ENCODE results near the gene CCDC124.
A peak's percentile ranks its signal among the peaks of the same experiment; 100 is the strongest.

Gene CCDC124

DNA sequence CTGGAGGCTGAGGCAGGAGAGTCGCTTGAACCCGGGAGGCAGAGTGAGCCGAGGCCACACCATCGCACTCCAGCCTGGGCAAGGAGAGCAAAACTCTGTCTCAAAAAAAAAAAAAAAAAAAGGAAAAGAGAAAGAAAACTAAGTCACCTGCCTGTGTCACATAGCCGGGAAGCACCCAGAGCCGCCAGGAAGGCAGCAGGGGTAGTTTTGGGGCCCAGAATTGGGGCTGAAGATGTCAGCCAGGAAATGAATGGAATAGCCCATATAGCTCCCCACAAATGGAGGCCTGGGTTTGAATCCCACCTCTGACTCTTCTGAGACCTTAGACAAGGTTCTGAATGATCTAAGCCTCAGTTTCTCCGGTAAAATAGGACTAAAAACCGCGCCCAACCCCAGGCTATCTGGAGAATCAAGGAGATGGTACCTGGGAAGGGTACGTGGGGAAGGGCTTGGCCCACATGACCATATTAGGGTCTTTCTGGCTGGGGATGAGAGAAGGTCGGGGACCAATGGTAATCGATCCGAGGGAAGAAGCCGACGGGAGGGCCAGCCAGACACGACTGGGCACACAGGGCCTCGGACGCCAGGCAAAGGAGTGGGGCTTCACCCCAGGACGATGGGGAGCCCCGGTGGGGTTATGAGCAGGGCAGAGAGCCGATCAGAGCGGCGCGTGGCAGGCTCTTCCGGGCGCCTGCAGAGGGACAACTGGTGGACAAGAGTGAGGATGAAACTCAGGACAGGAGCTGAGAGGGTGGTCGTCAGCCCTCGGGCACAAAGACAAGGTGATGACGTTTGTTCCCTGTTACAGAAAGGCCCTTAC lies 14.4 kb downstream of the CCDC124 start:
- peak overlapping the region; percentile 49 for H3K4me3 ChIP-seq (ENCODE audit: low read depth, low read length)
- TF ChIP-seq, protein P1, sequence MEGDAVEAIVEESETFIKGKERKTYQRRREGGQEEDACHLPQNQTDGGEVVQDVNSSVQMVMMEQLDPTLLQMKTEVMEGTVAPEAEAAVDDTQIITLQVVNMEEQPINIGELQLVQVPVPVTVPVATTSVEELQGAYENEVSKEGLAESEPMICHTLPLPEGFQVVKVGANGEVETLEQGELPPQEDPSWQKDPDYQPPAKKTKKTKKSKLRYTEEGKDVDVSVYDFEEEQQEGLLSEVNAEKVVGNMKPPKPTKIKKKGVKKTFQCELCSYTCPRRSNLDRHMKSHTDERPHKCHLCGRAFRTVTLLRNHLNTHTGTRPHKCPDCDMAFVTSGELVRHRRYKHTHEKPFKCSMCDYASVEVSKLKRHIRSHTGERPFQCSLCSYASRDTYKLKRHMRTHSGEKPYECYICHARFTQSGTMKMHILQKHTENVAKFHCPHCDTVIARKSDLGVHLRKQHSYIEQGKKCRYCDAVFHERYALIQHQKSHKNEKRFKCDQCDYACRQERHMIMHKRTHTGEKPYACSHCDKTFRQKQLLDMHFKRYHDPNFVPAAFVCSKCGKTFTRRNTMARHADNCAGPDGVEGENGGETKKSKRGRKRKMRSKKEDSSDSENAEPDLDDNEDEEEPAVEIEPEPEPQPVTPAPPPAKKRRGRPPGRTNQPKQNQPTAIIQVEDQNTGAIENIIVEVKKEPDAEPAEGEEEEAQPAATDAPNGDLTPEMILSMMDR (IDR thresholded peaks at IDR 0.05; ENCODE audit: low read depth, low read length, missing control alignments) = peak; percentile 29
- no peak for DNase-seq (ENCODE audit: low read depth)

DNA sequence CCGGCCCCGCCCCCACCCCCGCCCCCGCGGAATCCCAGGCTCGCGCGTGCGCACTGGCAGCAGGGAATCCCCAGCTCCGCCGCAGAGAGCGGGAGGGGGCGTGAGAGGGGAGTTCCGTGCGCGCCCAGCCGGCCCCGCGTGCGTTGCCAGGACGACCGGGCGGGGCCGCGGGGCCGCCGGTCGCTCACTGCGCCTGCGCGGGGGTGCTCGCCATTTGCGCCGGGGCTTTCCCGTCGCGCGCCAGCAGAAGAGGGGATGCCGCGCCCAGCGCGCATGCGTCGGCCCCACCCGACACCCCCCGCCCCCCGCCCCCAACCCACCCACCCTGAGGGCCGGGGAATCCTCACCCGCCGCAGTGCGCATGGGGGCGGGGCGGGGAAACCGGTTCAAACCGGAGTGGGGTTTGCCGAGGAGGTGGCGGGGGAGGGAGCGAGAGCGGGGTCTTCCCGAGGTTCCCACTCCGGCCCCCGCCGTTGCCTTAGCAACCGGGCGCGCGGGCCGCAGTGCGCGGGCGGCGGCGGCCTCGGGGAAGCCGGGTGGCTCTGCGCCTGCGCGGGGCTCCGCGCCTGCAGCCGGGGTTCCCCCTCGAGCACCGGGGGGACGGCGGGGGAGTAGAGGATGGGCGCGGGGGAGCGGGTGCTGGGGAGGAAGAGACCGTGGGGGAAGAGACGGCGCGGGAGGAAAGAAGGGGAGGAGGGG lies 15.1 kb downstream of the CCDC124 start:
- H3K4me3 ChIP-seq (ENCODE audit: low read depth, low read length) = peak overlapping the region; percentile 49; the same call in 1 of the 2 replicates
- TF ChIP-seq, protein P1 (IDR thresholded peaks at IDR 0.05; ENCODE audit: low read depth, low read length, missing control alignments) = no peak
- peak; percentile 55 for DNase-seq (ENCODE audit: low read depth)

DNA sequence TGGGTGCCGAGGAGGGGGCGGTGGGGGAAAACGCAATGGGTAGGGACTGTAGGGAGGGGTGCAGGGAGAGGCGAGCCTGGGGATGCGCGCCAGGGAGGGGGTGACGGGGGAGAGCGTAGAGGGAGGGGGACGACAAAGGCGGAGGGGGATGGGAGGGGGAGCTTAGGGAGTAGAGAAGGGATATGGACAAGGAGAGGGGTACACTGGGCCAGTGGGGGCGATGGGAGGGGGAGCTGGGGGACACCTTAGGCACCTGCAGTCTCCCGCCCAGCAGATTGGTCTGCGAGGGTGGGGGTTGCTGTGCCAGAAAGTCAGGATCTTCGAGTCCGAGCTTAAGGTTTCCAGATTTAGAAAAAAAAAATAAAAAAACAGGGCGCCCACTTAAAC lies 15.7 kb downstream of the CCDC124 start:
- DNase-seq (ENCODE audit: low read depth) = no peak
- TF ChIP-seq, protein P1 (IDR thresholded peaks at IDR 0.05; ENCODE audit: low read depth, low read length, missing control alignments) = no peak

DNA sequence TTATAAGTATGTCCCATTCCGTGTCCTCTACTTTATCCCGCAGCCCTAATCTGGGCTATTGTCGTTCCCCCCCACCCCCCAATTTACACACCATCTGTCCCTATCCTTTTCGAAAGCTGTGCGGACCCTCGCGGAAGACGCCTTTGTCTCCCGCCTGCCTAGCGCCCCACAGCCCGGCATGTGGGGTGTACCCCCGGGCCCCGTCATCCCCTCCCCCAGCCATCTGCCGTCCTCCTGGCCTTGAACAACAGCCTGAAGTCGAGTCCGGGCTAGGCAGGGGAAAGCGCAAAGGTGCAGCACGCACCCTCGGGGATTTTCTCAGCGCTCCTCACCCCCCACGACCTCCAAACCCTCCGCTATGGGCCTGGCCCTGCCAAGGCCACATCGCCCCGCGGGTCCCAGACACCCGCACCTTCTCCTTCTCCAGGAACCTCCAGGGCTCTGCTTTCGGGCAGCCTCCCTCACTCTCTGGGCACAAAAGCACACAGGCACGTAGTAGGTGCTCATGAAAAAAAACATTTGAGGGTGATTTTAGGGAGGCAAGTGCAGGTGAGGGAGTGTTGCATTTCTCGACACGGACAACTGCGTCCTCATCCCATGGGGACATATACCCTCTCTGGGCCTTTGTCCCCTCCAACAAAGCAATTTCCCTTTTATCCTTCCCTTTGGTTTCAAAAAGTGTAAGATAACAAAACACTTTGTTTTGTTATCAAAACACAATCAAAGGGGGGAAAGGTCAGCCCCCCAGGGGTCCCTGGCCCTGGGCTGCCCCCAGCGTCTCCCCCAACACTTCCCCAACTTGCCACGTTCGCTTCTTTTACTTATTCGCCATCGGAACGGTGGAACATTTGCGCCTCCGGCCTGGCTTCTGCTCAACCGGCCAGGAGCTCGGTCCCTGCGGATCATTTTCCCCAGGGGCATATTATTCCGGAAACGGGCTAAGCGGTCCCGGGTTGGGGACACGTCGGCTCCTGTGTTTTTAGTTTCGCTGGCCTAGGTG lies 16.4 kb downstream of the CCDC124 start:
- TF ChIP-seq, protein P1 (IDR thresholded peaks at IDR 0.05; ENCODE audit: low read depth, low read length, missing control alignments) = no peak
- DNase-seq (ENCODE audit: low read depth) = no peak
- no peak overlapping the region for H3K4me3 ChIP-seq (ENCODE audit: low read depth, low read length)

More for the DNA sequence above, 15.7 kb downstream of the CCDC124 start:
- 0 out of 2 replicates have a peak overlapping the region, but pooled peaks have one; percentile 9 for H3K4me3 ChIP-seq (ENCODE audit: low read depth, low read length)

DNA sequence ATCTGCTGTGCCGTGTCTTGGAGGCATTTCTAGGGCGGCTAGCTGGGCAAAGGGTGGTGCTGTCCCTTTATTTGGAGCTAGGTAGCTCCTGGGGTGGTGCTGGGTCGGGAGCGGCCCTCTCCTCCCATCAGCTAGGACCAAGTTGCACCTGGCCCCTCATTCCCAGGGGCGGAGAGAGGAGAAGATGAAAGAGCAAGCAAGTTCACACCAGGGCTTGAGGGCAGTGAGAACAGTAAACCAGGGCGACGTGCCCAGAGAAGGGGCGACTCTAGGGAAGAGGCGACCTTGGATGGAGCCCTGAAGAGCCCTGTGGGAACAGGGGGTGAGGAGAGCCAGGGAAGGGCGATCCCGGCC lies 17.1 kb downstream of the CCDC124 start:
- DNase-seq (ENCODE audit: low read depth) = no peak
- TF ChIP-seq, protein P1 (IDR thresholded peaks at IDR 0.05; ENCODE audit: low read depth, low read length, missing control alignments) = no peak
- H3K4me3 ChIP-seq (ENCODE audit: low read depth, low read length) = no peak overlapping the region

DNA sequence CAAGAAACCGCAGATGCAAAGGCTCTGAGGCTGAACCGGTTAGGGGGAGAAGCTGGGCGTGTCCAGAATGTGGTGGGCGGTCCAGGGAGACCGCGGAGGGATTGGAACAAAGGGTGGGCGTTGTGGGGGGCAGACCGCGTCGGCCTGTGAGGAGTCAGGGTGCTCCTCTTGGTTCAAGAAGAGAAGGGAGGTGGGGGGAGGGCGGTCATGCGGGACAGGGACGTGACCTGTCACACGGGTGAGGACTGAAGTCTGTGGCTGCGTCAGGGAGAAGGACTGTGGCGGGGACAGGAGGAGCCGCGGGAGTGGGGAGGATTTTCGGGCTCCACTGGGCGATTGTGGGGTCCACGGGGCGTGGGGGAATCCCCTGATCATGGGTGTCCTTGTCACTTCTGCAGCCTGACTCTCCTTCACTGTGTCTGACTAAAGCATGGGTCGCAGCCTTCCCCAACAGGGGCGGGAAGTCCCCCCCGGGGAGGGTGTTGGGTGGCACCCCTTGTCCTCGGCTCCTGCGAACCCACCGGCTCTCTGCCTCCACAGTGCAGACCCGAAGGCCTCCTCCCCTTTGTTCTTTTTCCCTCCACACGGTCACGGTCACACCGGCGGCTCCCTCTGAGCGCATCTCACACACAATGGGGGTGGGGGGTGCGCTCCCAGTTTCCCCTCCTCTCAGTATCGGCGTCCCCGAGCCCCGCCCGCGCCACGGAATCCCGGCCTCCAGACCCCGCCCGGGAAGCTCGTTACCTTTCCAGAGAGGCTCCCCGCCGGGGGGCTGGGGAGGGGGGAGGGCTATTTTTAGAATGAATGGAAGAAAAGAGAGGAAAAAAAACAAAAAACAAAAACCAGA lies 17.7 kb downstream of the CCDC124 start:
- no peak for DNase-seq (ENCODE audit: low read depth)
- peak overlapping the region; percentile 12; the same call in 1 of the 2 replicates for H3K4me3 ChIP-seq (ENCODE audit: low read depth, low read length)
- TF ChIP-seq, protein P1 (IDR thresholded peaks at IDR 0.05; ENCODE audit: low read depth, low read length, missing control alignments) = no peak

Data from GM12864 (cell line).